K562 (cell line): ENCODE results near the gene TBCC.

ENCODE experiments used
- ELK1 ChIP-seq: sonication (generic); formaldehyde crosslinking; IDR thresholded peaks from 2 replicates; pipeline ENCODE4 v1.8.1; 2022; ENCODE audit warnings: missing genetic modification reagents
- POLR2AphosphoS5 ChIP-seq: IDR thresholded peaks from 2 replicates; pipeline ENCODE4 v1.6.1; 2011; ENCODE audit warnings: mild to moderate bottlenecking, low read depth, low read length, moderate library complexity; ENCODE audit not compliant: control insufficient read depth, insufficient read depth
- ZNF449 ChIP-seq: fragments of 250-450 bp; sonication (Bioruptor Pico); IDR thresholded peaks from 2 replicates; pipeline ENCODE4 v1.8.0; 2022; ENCODE audit warnings: moderate library complexity, mild to moderate bottlenecking, inconsistent platforms

- no peak for TF ChIP-seq ZNF449 (CRISPR knock-in tag)
- no peak for TF ChIP-seq ELK1 (CRISPR knock-in tag)
- TF ChIP-seq POLR2AphosphoS5: no peak
Observed at GRCh38 chr6:42715871-42716270, 30.0 kb downstream of the TBCC start.
